ENCODE data around the gene LARGE1.

- TF ChIP-seq U2AF2 (IDR thresholded peaks at IDR 0.05; ENCODE audit: low read depth, low read length): no peak
- TF ChIP-seq ZNF501 (CRISPR knock-in tag; IDR thresholded peaks at IDR 0.05): no peak
- no peak for TF ChIP-seq CREB3 (CRISPR knock-in tag; IDR thresholded peaks at IDR 0.05)
- no peak for TF ChIP-seq KIAA2018 (CRISPR knock-in tag; IDR thresholded peaks at IDR 0.05; ENCODE audit: borderline replicate concordance)
- TF ChIP-seq POLR2AphosphoS5 (IDR thresholded peaks at IDR 0.05; ENCODE audit: low read depth, low read length): no peak
- TF ChIP-seq ZZZ3 (CRISPR knock-in tag; IDR thresholded peaks at IDR 0.05; ENCODE audit: borderline replicate concordance): no peak
- no peak for TF ChIP-seq MTF1 (CRISPR knock-in tag; IDR thresholded peaks at IDR 0.05)
- no peak for TF ChIP-seq TCF7L2 (IDR thresholded peaks at IDR 0.05; ENCODE audit: low read depth, low read length)
- no peak for TF ChIP-seq EZH2 (conservative IDR thresholded peaks at IDR 0.05; ENCODE audit: low read depth, low read length)
- TF ChIP-seq SIN3A (IDR thresholded peaks at IDR 0.05; ENCODE audit: borderline replicate concordance, low read depth, low read length): no peak
- TF ChIP-seq MAFF (IDR thresholded peaks at IDR 0.05; ENCODE audit: low read depth, low read length): no peak
- TF ChIP-seq CTCF (CRISPR knock-in tag; IDR thresholded peaks at IDR 0.05): no peak
- TF ChIP-seq JUNB (CRISPR knock-in tag; IDR thresholded peaks at IDR 0.05; ENCODE audit: borderline replicate concordance): no peak
These were observed 288.5 kb downstream of the LARGE1 start for GRCh38 chr22:33631777-33632176.
